ENCODE data around the gene MAT2A. TPM values are rescaled to one million over a fixed set of nuclear protein-coding genes. Genes with fewer than 3 reads are reported as not detected.

Gene MAT2A
- total and polyA plus RNA-seq, 9 of the 15 experiments (the other 6 are each of a cell fraction or from before 2014, with no cell fraction given): 130 to 1,027 (median 240) TPM

- TF ChIP-seq, protein P1, sequence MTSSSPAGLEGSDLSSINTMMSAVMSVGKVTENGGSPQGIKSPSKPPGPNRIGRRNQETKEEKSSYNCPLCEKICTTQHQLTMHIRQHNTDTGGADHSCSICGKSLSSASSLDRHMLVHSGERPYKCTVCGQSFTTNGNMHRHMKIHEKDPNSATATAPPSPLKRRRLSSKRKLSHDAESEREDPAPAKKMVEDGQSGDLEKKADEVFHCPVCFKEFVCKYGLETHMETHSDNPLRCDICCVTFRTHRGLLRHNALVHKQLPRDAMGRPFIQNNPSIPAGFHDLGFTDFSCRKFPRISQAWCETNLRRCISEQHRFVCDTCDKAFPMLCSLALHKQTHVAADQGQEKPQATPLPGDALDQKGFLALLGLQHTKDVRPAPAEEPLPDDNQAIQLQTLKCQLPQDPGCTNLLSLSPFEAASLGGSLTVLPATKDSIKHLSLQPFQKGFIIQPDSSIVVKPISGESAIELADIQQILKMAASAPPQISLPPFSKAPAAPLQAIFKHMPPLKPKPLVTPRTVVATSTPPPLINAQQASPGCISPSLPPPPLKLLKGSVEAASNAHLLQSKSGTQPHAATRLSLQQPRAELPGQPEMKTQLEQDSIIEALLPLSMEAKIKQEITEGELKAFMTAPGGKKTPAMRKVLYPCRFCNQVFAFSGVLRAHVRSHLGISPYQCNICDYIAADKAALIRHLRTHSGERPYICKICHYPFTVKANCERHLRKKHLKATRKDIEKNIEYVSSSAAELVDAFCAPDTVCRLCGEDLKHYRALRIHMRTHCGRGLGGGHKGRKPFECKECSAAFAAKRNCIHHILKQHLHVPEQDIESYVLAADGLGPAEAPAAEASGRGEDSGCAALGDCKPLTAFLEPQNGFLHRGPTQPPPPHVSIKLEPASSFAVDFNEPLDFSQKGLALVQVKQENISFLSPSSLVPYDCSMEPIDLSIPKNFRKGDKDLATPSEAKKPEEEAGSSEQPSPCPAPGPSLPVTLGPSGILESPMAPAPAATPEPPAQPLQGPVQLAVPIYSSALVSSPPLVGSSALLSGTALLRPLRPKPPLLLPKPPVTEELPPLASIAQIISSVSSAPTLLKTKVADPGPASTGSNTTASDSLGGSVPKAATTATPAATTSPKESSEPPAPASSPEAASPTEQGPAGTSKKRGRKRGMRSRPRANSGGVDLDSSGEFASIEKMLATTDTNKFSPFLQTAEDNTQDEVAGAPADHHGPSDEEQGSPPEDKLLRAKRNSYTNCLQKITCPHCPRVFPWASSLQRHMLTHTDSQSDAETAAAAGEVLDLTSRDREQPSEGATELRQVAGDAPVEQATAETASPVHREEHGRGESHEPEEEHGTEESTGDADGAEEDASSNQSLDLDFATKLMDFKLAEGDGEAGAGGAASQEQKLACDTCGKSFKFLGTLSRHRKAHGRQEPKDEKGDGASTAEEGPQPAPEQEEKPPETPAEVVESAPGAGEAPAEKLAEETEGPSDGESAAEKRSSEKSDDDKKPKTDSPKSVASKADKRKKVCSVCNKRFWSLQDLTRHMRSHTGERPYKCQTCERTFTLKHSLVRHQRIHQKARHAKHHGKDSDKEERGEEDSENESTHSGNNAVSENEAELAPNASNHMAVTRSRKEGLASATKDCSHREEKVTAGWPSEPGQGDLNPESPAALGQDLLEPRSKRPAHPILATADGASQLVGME (CRISPR knock-in tag; IDR thresholded peaks at IDR 0.05): 0 out of 2 replicates have a peak, but pooled peaks have one; percentile 37
- TF ChIP-seq ZNF316 (IDR thresholded peaks at IDR 0.05) (no peak), ZFPM2 (CRISPR knock-in tag; IDR thresholded peaks at IDR 0.05) (no peak), RBM17 (IDR thresholded peaks at IDR 0.05; ENCODE audit: borderline replicate concordance, low read depth, low read length) (no peak), ZNF79 (CRISPR knock-in tag; IDR thresholded peaks at IDR 0.05; ENCODE audit: low read depth) (no peak), CTCFL (IDR thresholded peaks at IDR 0.05; ENCODE audit: borderline replicate concordance, insufficient read depth, low read depth, low read length, poor library complexity, severe bottlenecking) (peak; percentile 96), ZBTB1 (CRISPR knock-in tag; IDR thresholded peaks at IDR 0.05; ENCODE audit: borderline replicate concordance, low read depth) (peak; percentile 84), EHMT2 (IDR thresholded peaks at IDR 0.05) (no peak), PHB (CRISPR knock-in tag; IDR thresholded peaks at IDR 0.05) (no peak; the same call in 1 of the 2 replicates), DDX20 (tag; IDR thresholded peaks at IDR 0.05; ENCODE audit: low read depth) (no peak), NFRKB (IDR thresholded peaks at IDR 0.05; ENCODE audit: low read depth) (peak; percentile 99), RHOXF2B (CRISPR knock-in tag; conservative IDR thresholded peaks at IDR 0.05) (no peak), ZNF212 (CRISPR knock-in tag; IDR thresholded peaks at IDR 0.05) (no peak), FOXP1 (CRISPR knock-in tag; IDR thresholded peaks at IDR 0.05) (peak; percentile 61; the same call in 1 of the 2 replicates), U2AF2 (optimal IDR thresholded peaks at IDR 0.05; ENCODE audit: low read depth, low read length) (no peak)
- TF ChIP-seq, protein P2, sequence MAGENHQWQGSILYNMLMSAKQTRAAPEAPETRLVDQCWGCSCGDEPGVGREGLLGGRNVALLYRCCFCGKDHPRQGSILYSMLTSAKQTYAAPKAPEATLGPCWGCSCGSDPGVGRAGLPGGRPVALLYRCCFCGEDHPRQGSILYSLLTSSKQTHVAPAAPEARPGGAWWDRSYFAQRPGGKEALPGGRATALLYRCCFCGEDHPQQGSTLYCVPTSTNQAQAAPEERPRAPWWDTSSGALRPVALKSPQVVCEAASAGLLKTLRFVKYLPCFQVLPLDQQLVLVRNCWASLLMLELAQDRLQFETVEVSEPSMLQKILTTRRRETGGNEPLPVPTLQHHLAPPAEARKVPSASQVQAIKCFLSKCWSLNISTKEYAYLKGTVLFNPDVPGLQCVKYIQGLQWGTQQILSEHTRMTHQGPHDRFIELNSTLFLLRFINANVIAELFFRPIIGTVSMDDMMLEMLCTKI (IDR thresholded peaks at IDR 0.05; ENCODE audit: partially characterized antibody): no peak
- TF ChIP-seq, protein P3, sequence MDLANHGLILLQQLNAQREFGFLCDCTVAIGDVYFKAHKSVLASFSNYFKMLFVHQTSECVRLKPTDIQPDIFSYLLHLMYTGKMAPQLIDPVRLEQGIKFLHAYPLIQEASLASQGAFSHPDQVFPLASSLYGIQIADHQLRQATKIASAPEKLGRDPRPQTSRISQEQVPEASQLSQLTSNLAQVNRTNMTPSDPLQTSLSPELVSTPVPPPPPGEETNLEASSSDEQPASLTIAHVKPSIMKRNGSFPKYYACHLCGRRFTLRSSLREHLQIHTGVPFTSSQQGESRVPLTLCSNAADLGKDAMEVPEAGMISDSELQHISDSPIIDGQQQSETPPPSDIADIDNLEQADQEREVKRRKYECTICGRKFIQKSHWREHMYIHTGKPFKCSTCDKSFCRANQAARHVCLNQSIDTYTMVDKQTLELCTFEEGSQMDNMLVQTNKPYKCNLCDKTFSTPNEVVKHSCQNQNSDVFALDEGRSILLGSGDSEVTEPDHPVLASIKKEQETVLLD (IDR thresholded peaks at IDR 0.05): peak; percentile 80
Observed at GRCh38 chr2:85538507-85539360, at the start of gene MAT2A (continued).

All from K562 (cell line).